Measurements from ENCODE around the gene ADAMTS12.

Gene ADAMTS12

DNA sequence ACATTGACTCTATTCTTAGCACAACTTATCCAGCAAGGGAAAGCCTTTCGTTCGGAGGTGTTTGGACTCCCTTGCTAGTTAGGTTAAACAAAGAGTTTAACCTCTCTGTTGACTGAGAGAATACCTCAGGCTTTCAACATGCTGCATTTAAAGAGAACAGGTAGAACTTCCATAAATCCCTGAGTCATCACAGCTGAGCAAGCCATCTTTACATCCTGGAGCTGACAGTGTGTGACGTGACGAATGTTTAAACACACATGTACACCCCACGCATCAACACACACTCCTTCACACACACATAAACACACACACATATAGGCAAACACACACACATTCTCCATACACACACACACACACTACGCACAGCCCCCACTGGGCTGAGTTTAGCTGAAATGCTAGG is 152.8 kb downstream of the ADAMTS12 start:
- no peak for TF ChIP-seq CTCF (IDR thresholded peaks at IDR 0.05; ENCODE audit: low read depth, low read length, missing control alignments)
- in situ Hi-C loops (cut with HindIII; ENCODE audit: low sequenced_read_pairs) = no loop called here

DNA sequence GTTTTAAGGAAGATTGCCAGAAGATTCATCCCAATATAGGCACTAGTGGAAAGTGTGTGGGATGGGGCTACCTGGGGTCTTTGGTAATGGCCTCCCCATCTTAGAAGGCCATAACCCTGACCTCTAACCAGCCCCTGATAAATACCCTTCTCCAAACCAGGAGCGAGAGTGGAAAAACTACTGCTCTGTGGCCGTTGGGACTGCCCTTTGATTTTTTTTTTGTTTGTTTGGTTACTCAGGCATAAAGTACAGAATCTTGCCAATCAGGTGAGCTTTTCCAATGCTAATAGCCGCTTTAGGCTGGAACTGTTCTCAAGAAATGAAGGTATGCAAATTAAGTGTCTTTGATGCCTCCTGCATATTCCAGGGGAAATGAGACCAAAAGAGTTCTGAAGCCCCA is 153.7 kb downstream of the ADAMTS12 start:
- no peak overlapping the region for H3K4me3 ChIP-seq (ENCODE audit: low read depth, low read length)
- in situ Hi-C loops (cut with HindIII; ENCODE audit: low sequenced_read_pairs) = no loop called here
- DNase-seq (ENCODE audit: low read depth) = no peak
- TF ChIP-seq CTCF (IDR thresholded peaks at IDR 0.05; ENCODE audit: low read depth, low read length, missing control alignments) = no peak

More for the DNA sequence above, 152.8 kb downstream of the ADAMTS12 start:
- no peak for DNase-seq (ENCODE audit: low read depth)
- no peak overlapping the region for H3K4me3 ChIP-seq (ENCODE audit: low read depth, low read length)

- H3K4me3 ChIP-seq (ENCODE audit: low read depth, low read length) = no peak overlapping the region
- in situ Hi-C loops (cut with HindIII; ENCODE audit: low sequenced_read_pairs) = no loop called here
- TF ChIP-seq CTCF (IDR thresholded peaks at IDR 0.05; ENCODE audit: low read depth, low read length, missing control alignments) = no peak
- DNase-seq (ENCODE audit: low read depth) = no peak
These were observed 154.1 kb downstream of the ADAMTS12 start for GRCh38 chr5:33737697-33738096.

- no peak overlapping the region for H3K4me3 ChIP-seq (ENCODE audit: low read depth, low read length)
- TF ChIP-seq CTCF (IDR thresholded peaks at IDR 0.05; ENCODE audit: low read depth, low read length, missing control alignments) = no peak
- DNase-seq (ENCODE audit: low read depth) = no peak
- in situ Hi-C loops (cut with HindIII; ENCODE audit: low sequenced_read_pairs) = no loop called here
These were observed 154.5 kb downstream of the ADAMTS12 start for GRCh38 chr5:33737284-33737683.

DNA sequence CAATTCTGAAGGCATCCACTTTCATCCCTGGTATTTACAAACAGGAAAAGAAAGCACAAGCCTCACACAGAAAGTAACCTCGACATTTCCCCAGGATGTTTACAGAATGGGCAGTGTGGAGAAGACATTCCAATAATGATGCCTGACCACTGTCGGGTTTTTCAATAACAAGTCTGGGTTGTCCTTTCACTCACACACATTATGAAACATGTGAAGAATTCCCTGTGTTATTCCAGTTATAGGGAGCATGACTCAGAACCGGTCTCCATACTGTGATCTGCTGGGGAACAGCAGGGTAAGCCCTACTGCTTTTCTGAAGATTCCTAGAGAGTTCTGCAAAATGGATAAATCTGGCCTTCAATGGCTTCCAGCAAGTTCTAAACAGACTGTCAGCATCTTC is 155.3 kb downstream of the ADAMTS12 start:
- TF ChIP-seq CTCF (IDR thresholded peaks at IDR 0.05; ENCODE audit: low read depth, low read length, missing control alignments) = no peak
- peak; percentile 88 for DNase-seq (ENCODE audit: low read depth)
- in situ Hi-C loops (cut with HindIII; ENCODE audit: low sequenced_read_pairs) = no loop called here
- no peak overlapping the region for H3K4me3 ChIP-seq (ENCODE audit: low read depth, low read length)

GRCh38 chr5:33735072-33735471 is 156.7 kb downstream of the ADAMTS12 start:
- TF ChIP-seq CTCF (IDR thresholded peaks at IDR 0.05; ENCODE audit: low read depth, low read length, missing control alignments) = no peak
- no peak overlapping the region for H3K4me3 ChIP-seq (ENCODE audit: low read depth, low read length)
- in situ Hi-C loops (cut with HindIII; ENCODE audit: low sequenced_read_pairs) = no loop called here
- DNase-seq (ENCODE audit: low read depth) = no peak

GRCh38 chr5:33734537-33734936 is 157.3 kb downstream of the ADAMTS12 start:
- in situ Hi-C loops (cut with HindIII; ENCODE audit: low sequenced_read_pairs) = no loop called here
- H3K4me3 ChIP-seq (ENCODE audit: low read depth, low read length) = no peak overlapping the region
- TF ChIP-seq CTCF (IDR thresholded peaks at IDR 0.05; ENCODE audit: low read depth, low read length, missing control alignments) = no peak
- no peak for DNase-seq (ENCODE audit: low read depth)

Measured in astrocyte of the cerebellum (primary cell).